Middle frontal gyrus (tissue), 1 donor: ENCODE measurements around the gene CCL16.
"Not testable (repeated sequence)": the region's sequence is repeated elsewhere in the genome, so short reads cannot be mapped to it uniquely, and the experiment has no call there.

ENCODE experiments used
- DNase-seq: peaks from one replicate; pipeline ENCODE4 v3.0.0-alpha.2; 2015; ENCODE audit warnings: low spot score; ENCODE audit errors: extremely low spot score

Gene CCL16, protein sequence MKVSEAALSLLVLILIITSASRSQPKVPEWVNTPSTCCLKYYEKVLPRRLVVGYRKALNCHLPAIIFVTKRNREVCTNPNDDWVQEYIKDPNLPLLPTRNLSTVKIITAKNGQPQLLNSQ

DNA sequence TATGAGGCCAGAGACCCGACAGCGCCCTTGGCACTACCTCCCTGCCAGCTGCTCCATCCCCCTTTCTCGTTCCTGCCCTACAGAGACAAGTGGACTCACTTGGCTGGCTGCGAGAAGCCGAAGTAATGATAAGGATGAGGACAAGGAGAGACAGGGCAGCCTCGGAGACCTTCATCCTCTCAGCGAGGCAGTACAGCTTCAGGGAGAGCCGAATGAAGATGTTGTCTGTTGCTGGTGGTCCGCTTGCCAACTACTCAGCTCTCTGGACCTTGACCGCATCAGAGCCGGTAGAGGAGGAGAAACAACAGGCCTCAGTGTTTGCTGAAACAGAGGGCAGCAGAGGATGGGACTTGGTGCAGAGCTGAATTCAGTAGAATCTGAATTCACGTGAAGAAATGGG lies at the start of gene CCL16:
CCL16 (minus strand) TSS at position 252 of the 400 bp plus-strand sequence; CDS start at position 175, 77 bp downstream.
- DNase-seq, result no peak

DNA sequence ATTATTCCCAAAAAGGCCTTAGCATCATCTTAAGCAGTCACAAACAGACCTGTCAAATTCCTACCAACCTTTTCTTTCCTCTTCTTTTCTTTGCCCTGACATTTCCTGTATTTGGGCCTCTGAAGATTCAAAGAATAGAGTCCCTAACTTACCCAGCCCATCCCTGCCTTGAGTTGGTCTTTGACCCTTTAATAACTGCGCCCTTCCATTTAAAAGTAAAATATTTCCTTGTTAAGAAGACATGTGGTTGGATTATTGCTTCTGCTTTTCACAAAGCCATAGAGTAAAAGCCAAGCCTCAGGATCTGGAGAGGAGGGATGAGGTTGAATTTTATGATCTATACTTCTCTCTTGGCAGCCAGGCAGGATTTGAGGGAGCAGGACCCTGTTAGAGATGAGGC lies 49.7 kb upstream of the CCL16 start:
- DNase-seq, result no peak

DNA sequence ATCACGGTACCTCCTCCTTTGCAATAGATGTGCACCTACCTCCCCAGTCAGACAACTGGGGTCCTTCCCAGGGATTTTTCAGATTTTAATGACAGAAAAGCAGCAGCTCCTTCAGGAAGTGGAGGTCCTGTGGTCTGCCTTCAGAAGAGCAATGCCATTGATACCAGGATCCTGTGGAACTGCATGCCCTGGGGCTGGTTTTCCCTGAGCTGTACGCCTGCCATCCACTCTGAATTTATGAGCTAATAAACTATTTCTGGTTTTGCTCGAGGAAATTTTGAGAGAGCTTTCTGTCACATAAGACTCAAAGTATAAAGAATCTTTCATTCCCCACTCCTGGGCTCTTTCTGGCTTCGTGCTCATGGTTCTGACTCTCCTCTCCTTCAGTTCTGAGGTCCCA lies 46.5 kb upstream of the CCL16 start:
- DNase-seq, result no peak

DNA sequence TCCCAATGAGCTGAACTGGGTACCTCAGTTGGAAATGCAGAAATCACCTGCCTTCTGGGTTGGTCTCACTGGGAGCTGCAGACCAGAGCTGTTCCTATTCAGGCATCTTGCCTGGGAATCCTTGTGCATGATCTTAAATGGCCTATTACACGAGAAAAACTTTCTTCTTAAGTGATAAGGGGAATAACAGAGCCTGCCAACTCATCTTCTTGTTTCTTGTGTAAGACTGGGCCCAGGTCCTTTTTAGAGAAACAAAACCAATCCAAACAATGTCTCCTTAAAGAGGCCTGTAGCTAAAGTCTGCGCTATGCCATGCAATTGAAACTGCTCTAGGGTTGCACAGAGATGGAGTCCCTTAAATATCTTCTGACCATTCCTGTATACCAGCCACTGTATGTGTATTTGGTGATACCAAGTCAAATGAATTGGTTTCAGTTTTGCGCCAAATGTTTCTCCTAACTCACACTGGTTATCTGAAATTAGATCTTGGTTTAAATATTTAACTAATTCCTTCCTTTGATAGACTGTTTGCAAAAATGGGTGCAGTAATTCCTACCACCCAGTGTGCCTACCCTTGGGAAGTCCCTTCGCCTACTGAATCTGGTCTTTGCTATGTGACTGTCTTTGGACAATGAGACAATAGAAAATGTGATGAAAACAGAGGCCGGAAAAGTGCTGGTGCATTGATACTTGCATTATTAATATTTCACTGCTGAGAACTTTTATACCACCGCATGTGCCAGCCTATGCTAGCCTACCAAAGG lies 43.0 kb upstream of the CCL16 start:
- DNase-seq, result no peak

DNA sequence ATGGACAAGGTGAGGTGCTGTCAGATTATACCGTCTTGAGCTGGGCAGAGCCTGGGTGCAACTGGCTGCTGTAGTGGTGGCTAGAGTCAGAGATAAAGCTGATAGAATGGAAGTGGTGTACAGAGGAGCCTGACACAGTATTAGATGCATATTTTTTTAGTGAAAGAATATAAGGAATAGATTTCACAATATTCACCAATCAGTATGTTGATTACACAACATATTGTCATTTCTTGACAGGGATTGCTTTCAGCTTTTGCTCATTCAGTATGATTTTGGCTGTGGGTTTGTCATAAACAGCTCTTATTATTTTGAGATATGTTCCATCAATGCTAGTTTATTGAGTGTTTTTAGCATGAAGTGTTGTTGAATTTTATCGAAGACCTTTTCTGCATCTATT lies 38.1 kb upstream of the CCL16 start:
- DNase-seq, result no peak

DNA sequence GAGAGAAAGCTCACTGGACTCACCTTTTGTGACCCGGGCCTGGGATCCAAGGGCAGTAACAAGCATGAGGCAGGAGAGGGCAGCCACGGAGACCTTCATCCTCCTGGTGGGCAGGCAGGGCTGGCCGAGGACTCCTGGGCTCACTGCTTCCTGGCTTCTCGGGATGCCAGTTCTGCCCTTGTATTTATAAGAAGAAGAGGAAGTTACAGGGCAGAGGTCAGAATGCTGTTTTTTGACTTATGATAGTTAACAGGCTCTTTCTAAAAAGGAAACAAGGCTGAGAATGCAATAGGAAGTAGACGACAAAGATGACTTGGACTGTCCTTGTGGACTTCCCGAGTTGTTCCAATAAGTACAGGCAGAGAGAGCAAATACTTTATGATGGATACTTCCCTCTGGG lies 36.5 kb upstream of the CCL16 start, which contains the start of gene CCL23:
CCL23 (minus strand) TSS at position 174 of the 400 bp plus-strand sequence; CDS start at position 99, 75 bp downstream.
- DNase-seq, result no peak

DNA sequence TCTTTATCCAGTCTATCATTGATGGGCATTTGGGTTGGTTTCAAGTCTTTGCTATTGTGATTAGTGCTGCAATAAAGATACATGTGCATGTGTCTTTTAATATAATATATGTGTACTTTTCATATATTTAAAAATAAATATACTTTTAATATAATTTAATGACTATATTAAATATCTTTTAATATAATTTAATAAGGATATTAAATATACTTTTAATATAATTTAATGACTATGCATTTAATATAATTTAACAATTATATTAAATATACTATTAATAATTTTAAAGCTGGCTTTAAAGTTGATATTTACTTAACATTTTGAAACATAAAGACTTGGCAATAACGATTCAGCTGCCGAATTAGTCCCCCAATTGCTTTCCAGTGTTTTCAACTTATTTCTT lies 35.3 kb upstream of the CCL16 start:
- DNase-seq, result no peak

DNA sequence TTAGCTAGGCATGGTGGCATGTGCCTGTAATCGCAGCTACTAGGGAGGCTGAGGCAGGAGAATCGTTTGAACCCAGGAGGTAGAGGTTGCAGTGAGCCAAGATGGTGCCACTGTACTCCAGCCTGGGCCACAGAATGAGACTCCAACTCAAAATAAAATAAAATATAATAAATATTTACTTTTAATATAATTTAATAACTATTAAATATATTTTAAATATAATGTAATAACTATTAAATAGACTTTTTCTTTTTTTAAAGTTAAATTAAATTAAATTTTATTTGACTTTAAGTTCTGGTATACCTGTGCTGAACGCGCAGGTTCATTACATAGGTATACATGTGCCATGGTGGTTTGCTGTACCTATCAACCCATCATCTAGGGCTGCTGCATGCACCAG lies 34.6 kb upstream of the CCL16 start:
- DNase-seq, result not testable (repeated sequence)

DNA sequence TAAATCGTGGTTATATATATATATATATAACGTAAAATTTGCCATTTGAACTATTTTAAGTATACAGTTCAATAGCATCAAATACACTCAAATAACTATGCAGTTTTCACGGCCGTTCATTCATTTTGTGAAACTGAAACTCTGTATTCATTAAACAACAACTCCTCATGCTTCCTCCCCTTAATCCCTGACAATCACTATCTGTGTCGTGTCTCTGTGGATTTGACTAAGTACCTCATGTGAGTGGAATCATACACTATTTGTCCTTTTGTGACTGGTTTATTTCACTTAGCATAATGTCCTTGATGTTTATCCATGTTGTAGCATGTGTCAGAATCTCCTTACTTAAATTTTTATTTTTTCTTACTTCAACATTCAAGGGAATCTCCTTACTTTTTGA lies 33.6 kb upstream of the CCL16 start:
- DNase-seq, result no peak

DNA sequence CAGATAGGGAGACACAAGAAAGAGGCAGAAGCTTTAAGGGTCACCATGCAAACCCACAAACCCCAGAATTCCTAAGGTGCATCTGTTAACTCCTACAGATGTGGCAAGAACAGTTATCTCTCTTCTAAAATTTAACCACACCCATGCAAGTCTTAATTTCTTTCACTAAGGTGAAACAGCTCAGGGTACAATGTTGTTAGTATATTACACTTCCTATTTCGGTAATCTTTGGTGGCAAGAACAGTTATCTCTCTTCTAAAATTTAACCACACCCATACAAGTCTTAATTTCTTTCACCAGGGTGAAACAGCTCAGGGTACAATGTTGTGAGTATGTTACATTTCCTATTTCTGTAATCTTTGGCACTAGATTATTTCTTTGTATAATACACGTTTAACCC lies 29.9 kb upstream of the CCL16 start:
- DNase-seq, result no peak

DNA sequence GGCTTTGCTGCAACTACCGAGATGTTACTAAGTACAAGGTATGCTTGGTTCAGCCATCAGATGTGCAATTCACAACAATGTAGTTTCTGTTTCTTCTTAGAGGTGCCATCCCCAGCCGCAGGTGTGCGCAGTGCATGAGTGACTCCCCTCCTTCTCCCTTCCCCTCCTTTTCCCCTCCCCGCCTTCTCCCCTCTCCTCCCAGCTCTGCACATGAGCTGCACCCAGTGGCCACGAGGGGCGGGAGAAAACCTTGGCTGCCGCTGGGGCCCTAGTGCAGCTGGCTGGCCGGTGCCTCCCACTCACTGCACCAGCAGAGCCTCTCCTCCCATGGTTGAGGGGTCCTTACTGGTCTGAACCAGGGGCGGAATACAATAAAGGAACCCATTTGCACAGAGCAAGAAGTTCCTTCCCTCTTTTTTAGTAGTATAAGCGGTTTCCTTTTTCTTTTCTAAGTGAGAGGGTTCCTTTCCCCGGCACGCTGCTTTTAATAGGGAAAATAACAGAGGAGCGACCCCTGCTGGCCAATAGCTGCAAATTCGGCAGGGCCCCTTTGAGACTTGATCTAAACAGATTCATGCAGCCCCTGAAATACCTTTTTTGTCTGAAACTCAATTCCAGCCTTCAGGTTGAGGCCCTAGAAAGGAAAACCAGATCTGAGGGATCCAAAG lies 27.8 kb upstream of the CCL16 start:
- DNase-seq, result no peak

DNA sequence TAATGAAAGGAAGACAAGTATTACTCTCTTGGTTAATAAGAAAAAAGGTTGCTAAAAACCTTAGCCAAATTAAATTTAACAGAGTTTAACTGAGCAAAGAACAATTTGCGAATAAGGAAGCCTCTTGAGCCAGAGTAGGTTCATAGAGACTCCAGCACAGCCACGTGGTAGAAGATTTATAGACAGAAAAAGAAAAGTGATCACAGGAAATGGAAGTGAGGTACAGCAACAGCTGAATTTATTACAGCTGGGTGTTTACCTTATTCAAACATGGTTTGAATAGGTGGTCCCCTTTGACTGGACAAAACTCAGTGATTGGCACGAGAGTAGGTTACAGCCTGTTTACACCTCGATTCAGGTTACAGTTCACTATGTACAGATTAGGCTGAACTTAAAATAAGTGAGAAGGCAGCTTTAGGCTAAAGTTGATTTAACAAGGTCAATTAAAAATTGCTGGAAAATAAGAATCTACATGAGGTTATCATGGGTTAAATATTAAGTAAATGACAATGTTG lies 23.4 kb upstream of the CCL16 start:
- DNase-seq, result no peak

DNA sequence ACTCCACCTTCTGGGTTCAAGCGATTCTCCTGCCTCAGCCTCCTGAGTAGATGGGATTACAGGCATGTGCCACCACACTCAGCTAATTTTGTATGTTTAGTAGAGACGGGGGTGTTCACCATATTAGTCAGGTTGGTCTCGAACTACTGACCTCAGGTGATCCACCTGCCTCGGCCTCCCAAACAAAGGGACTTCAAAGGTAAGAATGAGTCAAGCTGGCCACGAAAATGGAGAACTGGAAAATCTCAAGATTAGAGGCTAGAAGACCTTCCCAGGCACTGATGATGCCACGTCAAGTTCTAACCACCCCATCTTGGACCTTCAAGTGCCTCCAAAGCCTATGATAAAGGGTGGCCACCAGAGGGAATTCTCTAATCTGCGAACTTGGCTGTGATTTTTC lies 21.3 kb upstream of the CCL16 start:
- DNase-seq, result no peak

DNA sequence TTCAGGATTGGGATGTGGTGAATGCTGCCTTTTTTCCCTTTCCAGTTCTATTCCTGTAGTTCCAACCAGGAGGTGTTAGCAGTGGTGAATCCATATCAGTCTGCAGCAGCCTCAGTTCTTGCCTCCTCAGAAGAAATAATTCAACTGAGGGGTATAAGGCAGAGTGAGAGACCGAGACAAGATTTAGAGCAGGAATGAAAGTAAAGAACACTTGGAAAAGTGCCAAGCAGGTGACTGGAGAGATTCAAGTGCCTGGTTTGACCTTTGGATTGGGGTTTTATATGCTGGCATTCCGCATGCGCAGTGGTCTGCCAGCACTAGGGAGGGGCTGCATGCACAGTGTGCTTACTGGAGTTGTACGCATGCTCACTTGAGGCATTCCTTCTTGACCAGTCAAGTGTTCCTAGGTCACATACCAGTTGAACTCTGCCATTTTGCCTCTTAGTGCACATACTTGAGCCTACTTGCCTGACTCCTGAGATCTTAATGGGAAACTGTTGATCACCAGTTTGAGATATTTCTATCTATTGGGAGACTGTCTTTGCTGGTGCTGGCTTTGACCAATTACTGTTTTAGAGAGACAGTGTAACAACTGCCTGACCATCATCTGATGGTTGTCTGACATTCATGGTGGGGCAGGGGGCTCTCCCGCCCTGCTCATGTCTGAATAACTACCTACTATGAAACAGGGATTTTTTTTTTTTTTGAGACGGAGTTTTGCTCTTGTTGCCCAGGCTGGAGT lies 20.7 kb upstream of the CCL16 start:
- DNase-seq, result no peak

DNA sequence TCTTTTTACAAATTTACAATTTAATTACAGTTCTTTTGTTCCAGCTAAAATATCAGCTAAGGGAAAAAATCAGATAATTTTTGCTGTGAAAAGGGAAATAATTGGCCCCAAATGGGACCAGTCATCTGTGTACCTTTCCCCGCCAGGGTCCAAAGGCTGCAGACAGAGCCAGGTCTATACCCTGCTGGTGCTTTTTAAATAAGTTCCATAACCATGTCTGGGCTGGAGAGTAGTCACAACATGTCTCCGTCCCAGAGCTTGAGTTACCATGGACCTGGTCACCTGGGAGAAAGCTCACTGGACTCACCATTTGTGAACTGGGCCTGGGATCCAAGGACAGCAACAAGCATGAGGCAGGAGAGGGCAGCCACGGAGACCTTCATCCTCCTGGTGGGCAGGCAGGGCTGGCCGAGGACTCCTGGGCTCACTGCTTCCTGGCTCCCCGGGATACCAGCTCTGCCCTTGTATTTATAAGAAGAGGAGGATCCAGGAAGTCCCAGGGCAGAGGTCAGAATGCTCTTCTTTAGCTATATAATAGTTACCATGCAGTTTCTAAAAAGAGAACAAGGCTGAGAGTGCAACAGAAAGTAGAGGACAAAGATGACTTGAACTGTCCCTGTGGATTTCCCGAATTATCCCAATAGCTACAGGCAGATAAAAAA lies 19.9 kb upstream of the CCL16 start, which contains the start of gene CCL15:
CCL15 (minus strand) TSS at position 444 of the 662 bp plus-strand sequence; CDS start at position 383, 61 bp downstream.
- no peak for DNase-seq

DNA sequence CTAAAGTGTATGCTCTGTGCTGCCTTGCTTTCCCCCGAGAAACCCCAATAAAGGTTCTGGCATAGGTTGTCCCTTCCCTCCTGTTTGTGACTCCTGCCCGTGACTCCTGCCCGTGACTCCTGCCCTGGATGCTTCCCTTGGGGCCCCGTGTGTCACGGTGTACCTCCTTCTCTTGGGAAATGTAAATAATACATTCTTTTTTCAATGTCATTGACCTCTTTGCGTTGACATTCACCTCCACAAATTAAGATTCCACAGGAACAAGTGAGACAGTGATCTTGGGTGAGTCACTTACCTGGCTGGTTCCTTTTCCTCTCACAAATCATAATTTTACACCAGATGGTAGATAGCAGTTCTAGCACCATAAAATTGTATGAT lies 19.4 kb upstream of the CCL16 start:
- no peak for DNase-seq

DNA sequence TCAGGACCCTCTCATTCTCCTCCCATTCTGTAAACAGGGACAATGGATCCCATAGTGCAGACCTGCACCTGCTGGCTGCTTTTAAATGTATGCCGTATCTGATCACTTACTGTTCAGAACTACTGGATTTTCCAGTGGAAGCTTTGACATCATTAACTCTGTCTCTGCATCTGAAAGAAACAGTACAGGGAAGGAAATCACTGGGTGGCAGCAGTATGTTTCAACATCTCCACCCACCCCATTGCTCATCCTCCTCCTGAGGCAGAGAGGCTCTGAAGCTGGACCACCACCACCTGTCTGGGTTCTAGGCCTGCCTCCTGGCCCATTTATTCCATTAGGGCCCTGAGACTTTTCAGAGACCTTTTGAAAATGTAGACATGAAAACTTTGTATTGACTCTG lies 17.5 kb upstream of the CCL16 start:
- no peak for DNase-seq

DNA sequence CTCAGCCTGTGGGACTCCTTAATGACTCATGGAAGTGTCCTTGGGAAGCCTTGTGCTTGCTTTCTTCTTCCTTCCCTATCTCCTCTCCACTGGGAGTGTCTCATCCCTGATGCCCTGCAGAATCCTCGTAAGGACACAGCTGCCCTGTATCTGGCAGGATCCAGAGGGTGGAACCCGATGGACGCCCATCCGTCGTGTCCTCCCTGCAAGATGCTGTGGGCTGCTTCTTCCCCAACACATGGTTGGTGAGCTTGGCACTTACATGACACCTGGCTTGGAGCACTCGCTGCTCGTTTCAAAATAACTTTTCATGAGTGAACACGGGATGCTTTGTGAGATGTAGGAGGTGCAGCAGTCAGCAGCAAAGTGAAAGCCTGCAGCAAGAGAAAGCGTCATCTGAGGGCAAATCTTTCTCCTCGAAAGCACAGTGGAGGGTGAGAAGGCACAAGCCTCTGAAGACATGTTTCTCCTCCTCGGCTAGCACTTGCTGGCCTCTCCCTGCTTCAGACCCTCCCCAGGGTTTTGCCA lies 16.8 kb upstream of the CCL16 start:
- no peak for DNase-seq

DNA sequence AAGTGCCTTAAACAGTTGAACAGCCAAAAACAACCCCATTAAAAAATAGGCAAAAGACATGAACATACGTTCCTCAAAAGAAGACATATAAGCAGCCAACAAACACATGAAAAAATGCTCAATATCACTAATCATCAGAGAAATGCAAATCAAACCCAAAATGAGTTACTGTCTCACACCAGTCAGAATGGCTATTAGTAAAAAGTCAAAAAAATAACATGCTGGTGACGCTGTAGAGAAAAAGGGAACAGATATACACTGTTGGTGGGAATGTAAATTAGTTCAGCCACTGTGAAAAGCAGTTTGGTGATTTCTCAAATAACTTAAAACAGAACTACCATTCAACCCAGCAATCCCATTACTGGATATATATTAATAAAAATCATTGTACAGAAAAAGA lies 14.0 kb upstream of the CCL16 start:
- DNase-seq, result not testable (repeated sequence)

DNA sequence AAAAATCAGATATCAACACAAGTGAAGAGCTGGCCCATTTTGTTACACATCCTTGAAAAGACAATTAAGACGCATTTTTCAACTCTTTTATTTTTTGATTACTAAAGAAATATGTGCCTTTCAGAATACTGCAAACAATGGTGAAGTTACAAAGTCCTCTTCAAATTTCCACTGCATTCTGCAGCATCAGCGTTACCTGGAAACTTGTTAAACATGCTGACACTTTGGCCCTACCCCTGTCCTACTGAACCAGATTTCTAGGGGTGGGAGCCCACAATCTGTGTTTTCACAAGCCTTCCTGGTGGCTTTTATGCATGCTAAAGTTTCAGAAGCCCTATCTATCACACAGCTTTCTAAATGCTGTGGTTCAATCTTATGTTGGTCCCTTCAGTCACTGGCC lies 9.8 kb upstream of the CCL16 start:
- no peak for DNase-seq

DNA sequence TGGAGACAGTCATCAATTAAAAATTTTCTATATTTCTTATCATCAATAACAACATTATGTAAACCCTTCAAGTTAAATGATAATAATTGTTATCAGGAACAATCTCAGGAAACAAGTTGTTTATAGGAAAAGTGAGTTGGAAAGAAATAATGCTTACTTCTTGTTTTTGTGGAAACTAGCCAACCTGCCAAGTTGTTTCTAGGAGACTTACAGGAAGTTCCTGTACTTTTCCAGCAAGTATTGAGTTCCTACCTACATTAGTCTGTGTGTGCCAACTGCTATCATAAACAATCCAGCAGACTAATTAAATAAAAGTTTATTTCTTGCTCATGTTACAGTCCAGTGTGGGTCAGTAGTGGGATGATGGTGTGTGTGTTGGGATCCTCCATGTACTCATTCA lies 6.9 kb upstream of the CCL16 start:
- DNase-seq, result no peak
